Fibroblast of lung (primary cell): Measurements from ENCODE around the gene CTNNA2. TPM values are rescaled to one million over a fixed set of nuclear protein-coding genes. Genes with fewer than 3 reads are reported as not detected.

Experiments
- DNase-seq, 2 donors: peaks; one replicate each; pipeline versions ENCODE4 v3.0.0 to v3.0.0-alpha.2; 2010; ENCODE audit warnings: low read depth in 2 of 2
- H2AFZ ChIP-seq: 2 replicates; pipeline ENCODE4 v1.5.1; 2012; ENCODE audit warnings: low read length, control low read depth, inconsistent platforms
- H3K27ac ChIP-seq: 2 replicates; pipeline ENCODE4 v1.5.1; 2011; ENCODE audit warnings: low read length, control low read depth; ENCODE audit not compliant: insufficient read depth
- H3K27me3 ChIP-seq: 2 replicates; pipeline ENCODE4 v1.5.1; 2011; ENCODE audit warnings: mild to moderate bottlenecking, low read length; ENCODE audit not compliant: control insufficient read depth, insufficient read depth
- H3K36me3 ChIP-seq: 2 replicates; pipeline ENCODE4 v1.5.1; 2011; ENCODE audit warnings: low read length; ENCODE audit not compliant: control insufficient read depth, insufficient read depth
- H3K4me1 ChIP-seq: 2 replicates; pipeline ENCODE4 v1.5.1; 2011; ENCODE audit warnings: low read length; ENCODE audit not compliant: control insufficient read depth, insufficient read depth; ENCODE audit errors: extremely low read depth
- H3K4me2 ChIP-seq: 2 replicates; pipeline ENCODE4 v1.5.1; 2011; ENCODE audit warnings: low read length, control low read depth; ENCODE audit not compliant: insufficient read depth; ENCODE audit errors: extremely low read depth
- H3K4me3 ChIP-seq, 4 experiments: fragments of 200-600 bp in 1 of 4; sonication (generic) in 1 of 4; replicated peaks in 1 of 4; 2 replicates each; pipeline ENCODE4 v1.5.1; 2011 to 2016; ENCODE audit warnings: low read length in 4 of 4, low read depth in 3 of 4, mild to moderate bottlenecking in 3 of 4, control low read depth in 2 of 4, inconsistent platforms in 1 of 4, mixed read lengths in 1 of 4; ENCODE audit not compliant: insufficient read depth in 1 of 4; ENCODE audit errors: control extremely low read depth in 1 of 4
- H3K79me2 ChIP-seq: 2 replicates; pipeline ENCODE4 v1.5.1; 2012; ENCODE audit warnings: mild to moderate bottlenecking, low read length, inconsistent platforms; ENCODE audit not compliant: control insufficient read depth, insufficient read depth
- H3K9ac ChIP-seq: 2 replicates; pipeline ENCODE4 v1.5.1; 2011; ENCODE audit warnings: mild to moderate bottlenecking, low read length, control low read depth; ENCODE audit not compliant: insufficient read depth
- H3K9me3 ChIP-seq: 2 replicates; pipeline ENCODE4 v1.5.1; 2012; ENCODE audit warnings: low read depth, low read length; ENCODE audit not compliant: control insufficient read depth, insufficient read depth
- H4K20me1 ChIP-seq: 2 replicates; pipeline ENCODE4 v1.5.1; 2011; ENCODE audit warnings: low read length; ENCODE audit not compliant: control insufficient read depth, insufficient read depth; ENCODE audit errors: extremely low read depth
- CTCF ChIP-seq, 2 donors: IDR thresholded peaks in 1 of 2; conservative IDR thresholded peaks in 1 of 2; 1 replicate in 1 of 2; 2 replicates in 1 of 2; pipeline ENCODE4 v1.5.1; 2011 to 2012; ENCODE audit warnings: low read length in 2 of 2, control low read depth in 1 of 2, inconsistent platforms in 1 of 2, low read depth in 1 of 2, mild to moderate bottlenecking in 1 of 2
- EZH2 ChIP-seq: IDR thresholded peaks from 2 replicates; pipeline ENCODE4 v1.5.1; 2012; ENCODE audit warnings: low read length, control low read depth, mild to moderate bottlenecking; ENCODE audit errors: missing control alignments
- polyA plus RNA-seq, 2 donors: library from polyadenylated mRNA; depleted of rRNA in 1 of 2; stranded (reverse) in 1 of 2; unstranded in 1 of 2; fragments of >200 nt; gene quantifications; 2 replicates each; pipeline ENCODE4 v1.2.1, GENCODE V29; 2011 to 2012; ENCODE audit warnings: missing spikeins in 1 of 2
- total RNA-seq: library from RNA; depleted of rRNA; stranded (reverse); fragments of >200 nt; gene quantifications from 2 replicates; pipeline ENCODE4 v1.2.1, GENCODE V29; 2014

Gene CTNNA2
- total and polyA plus RNA-seq, 2 donors (not counting 1 experiment from before 2014, with no cell fraction given): not detected

DNA sequence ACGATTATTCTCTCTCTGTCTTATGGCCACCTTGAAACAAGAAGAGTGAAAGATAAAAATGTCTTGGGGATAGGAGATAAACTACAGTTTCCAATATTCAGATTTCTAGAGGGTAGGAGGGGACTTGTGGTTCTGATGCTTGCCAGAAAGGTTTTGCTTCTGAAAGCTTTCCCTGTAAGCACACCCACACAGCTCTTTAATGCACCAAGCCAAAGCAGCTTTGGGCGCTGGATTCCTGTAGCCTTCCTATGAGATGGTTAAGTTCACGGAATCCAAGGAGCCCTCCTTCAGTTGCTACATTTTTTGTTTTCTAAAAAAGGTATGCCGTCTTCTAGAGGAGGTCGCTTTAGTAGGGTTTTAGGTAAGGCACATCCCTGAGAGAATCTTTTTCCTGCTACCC, 786.8 kb downstream of the CTNNA2 start:
- Histone ChIP-seq H4K20me1 (no peaks in the 10 kb centered on the region), H3K9me3 (no peaks in the 10 kb centered on the region), H3K79me2 (no peaks in the 10 kb centered on the region), H3K36me3 (no peaks in the 10 kb centered on the region), H2AFZ (no peak overlapping the region), H3K4me2 (no peak overlapping the region), H3K9ac (no peak overlapping the region), H3K27me3 (peaks cover 21% of the 10 kb centered on the region), H3K4me1 (no peaks in the 10 kb centered on the region), H3K4me3 (no peak overlapping the region), H3K27ac (no peak overlapping the region)
- TF ChIP-seq EZH2: no peak
- DNase-seq: no peak

GRCh38 chr2:80300346-80300745, 787.5 kb downstream of the CTNNA2 start:
- Histone ChIP-seq H2AFZ (no peak overlapping the region), H3K27ac (no peak overlapping the region), H3K4me1 (no peaks in the 10 kb centered on the region), H3K4me2 (no peak overlapping the region), H3K27me3 (peaks cover 25% of the 10 kb centered on the region), H3K36me3 (no peaks in the 10 kb centered on the region), H3K9me3 (no peaks in the 10 kb centered on the region), H4K20me1 (no peaks in the 10 kb centered on the region), H3K9ac (no peak overlapping the region), H3K79me2 (no peaks in the 10 kb centered on the region), H3K4me3 (no peak overlapping the region)
- DNase-seq: no peak
- TF ChIP-seq EZH2 (no peak), CTCF (conservative IDR thresholded peaks at IDR 0.05 in 1 of 2, IDR thresholded peaks at IDR 0.05 in 1 of 2; ENCODE audit: low read depth in 1 of 2, low read length in 2 of 2) (no peak)

DNA sequence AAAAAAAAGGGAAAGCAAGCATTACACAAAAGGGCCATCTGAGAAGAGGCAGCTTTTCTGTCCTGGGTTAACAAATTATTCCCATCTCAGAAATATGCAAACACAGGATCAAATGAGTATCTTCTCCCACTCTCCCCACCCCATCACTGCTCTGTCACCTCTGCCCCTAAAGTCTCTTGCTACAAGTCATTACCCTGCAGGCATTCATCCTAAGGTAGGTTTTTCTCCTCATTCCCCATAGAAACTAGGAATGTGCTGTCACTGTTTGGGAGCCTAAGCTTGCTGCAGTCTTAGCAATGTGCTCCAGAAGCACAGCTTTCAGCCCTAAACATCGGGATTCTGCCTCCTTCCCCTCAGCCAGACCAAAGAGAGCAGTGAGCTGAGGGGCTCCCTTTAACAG, 788.1 kb downstream of the CTNNA2 start:
- no peak for DNase-seq
- Histone ChIP-seq H3K79me2 (no peaks in the 10 kb centered on the region), H3K9ac (no peak overlapping the region), H3K4me3 (no peak overlapping the region), H3K4me2 (no peak overlapping the region), H4K20me1 (no peaks in the 10 kb centered on the region), H3K27me3 (peaks cover 25% of the 10 kb centered on the region), H3K36me3 (no peaks in the 10 kb centered on the region), H3K4me1 (no peaks in the 10 kb centered on the region), H3K27ac (no peak overlapping the region), H2AFZ (no peak overlapping the region), H3K9me3 (no peaks in the 10 kb centered on the region)
- TF ChIP-seq EZH2 (no peak), CTCF (conservative IDR thresholded peaks at IDR 0.05 in 1 of 2, IDR thresholded peaks at IDR 0.05 in 1 of 2; ENCODE audit: low read depth in 1 of 2, low read length in 2 of 2) (no peak)
